Lower leg skin (tissue), 4 donors: ENCODE results near the gene WDR4. TPM values are rescaled to one million over a fixed set of nuclear protein-coding genes. Genes with fewer than 3 reads are reported as not detected.
"Not testable (repeated sequence)": the region's sequence is repeated elsewhere in the genome, so short reads cannot be mapped to it uniquely, and the experiment has no call there.

Experiments
- DNase-seq, 2 donors: peaks; one replicate each; pipeline ENCODE4 v3.0.0-alpha.2; 2019; ENCODE audit warnings: low spot score in 2 of 2
- H3K4me3 ChIP-seq: fragments of 200-600 bp; sonication (generic); 2 replicates; pipeline ENCODE4 v1.5.1; 2017; ENCODE audit warnings: mild to moderate bottlenecking, low read depth; ENCODE audit not compliant: poor library complexity, severe bottlenecking
- CTCF ChIP-seq, 3 donors: fragments of 450-650 bp; IDR thresholded peaks; one replicate each; pipeline ENCODE4 v1.5.1; 2016; ENCODE audit warnings: antibody characterized with exemption in 3 of 3, mild to moderate bottlenecking in 3 of 3, moderate library complexity in 2 of 3
- POLR2A ChIP-seq, 2 donors: fragments of 450-650 bp; IDR thresholded peaks; one replicate each; pipeline ENCODE4 v1.6.1; 2016 to 2017; ENCODE audit warnings: antibody characterized with exemption in 2 of 2, mild to moderate bottlenecking in 1 of 2, moderate library complexity in 1 of 2
- WGBS, 2 donors: methylation state at CpG; one replicate each; pipeline ENCODE4 v1.1.5; 2018; 5-methylcytosine and 5-hydroxymethylcytosine counted together
- intact Hi-C: fragments of 100-400 bp; cut with DNase I; formaldehyde crosslinking; loops from one replicate; pipeline ENCODE4 v1.15.0; 2023; ENCODE audit warnings: low total_unique reads
- total RNA-seq, 4 donors: library from RNA; depleted of rRNA; stranded (reverse); fragments of >200 nt; gene quantifications; one replicate each; pipeline ENCODE4 v1.1.0, GENCODE V29; 2016

Gene WDR4
- total RNA-seq, 4 donors from 2014 or later, result 10.3 to 17.4 (median 12.0) TPM

- DNase-seq, result peak in 1 of 2 donors; percentile 78
- TF ChIP-seq POLR2A (IDR thresholded peaks at IDR 0.05) (no peak), CTCF (IDR thresholded peaks at IDR 0.05) (no peak)
- no peak overlapping the region for H3K4me3 ChIP-seq
- 74 to 81% methylated on average over 23 of the region's 23 CpGs for WGBS, 2 donors
- intact Hi-C loops, result no loop called here
Measured at GRCh38 chr21:42833859-42834725, 45.2 kb downstream of the WDR4 start.

GRCh38 chr21:42833439-42833815 is 45.9 kb downstream of the WDR4 start:
- DNase-seq, result peak in 1 of 2 donors; percentile 65
- no peak overlapping the region for H3K4me3 ChIP-seq
- intact Hi-C loops, result no loop called here
- WGBS, 2 donors, result 57% methylated on average over 11 of the region's 11 CpGs
- no peak for TF ChIP-seq CTCF (IDR thresholded peaks at IDR 0.05)
- TF ChIP-seq POLR2A (IDR thresholded peaks at IDR 0.05), result no peak

GRCh38 chr21:42832321-42832630 is 47.1 kb downstream of the WDR4 start:
- WGBS, 2 donors, result 76 to 92% methylated on average over 4 of the region's 4 CpGs
- H3K4me3 ChIP-seq, intact Hi-C loops: not testable (repeated sequence)
- DNase-seq, result peak in 1 of 2 donors; percentile 79

GRCh38 chr21:42830456-42831455 is 48.6 kb downstream of the WDR4 start:
- WGBS, 2 donors, result 67 to 73% methylated on average over 25 of the region's 25 CpGs
- no peak overlapping the region for H3K4me3 ChIP-seq

GRCh38 chr21:42829954-42830353 is 49.4 kb downstream of the WDR4 start:
- intact Hi-C loops, result no loop called here
- WGBS, 2 donors, result 88 to 91% methylated on average over 4 of the region's 4 CpGs

More at GRCh38 chr21:42830456-42831455, 48.6 kb downstream of the WDR4 start:
- DNase-seq, result peak in 1 of 2 donors; percentile 73
- TF ChIP-seq POLR2A (IDR thresholded peaks at IDR 0.05) (no peak), CTCF (IDR thresholded peaks at IDR 0.05) (no peak)
- intact Hi-C loops, result no loop called here

More at GRCh38 chr21:42829954-42830353, 49.4 kb downstream of the WDR4 start:
- no peak for TF ChIP-seq CTCF (IDR thresholded peaks at IDR 0.05)
- no peak for DNase-seq
- no peak overlapping the region for H3K4me3 ChIP-seq
